NT2/D1 (cell line): ENCODE results near the gene HOXB2.

Source experiments
- SUZ12 ChIP-seq: IDR thresholded peaks from 2 replicates; pipeline ENCODE4 v1.6.1; 2011; ENCODE audit not compliant: insufficient read length, insufficient read depth; ENCODE audit errors: extremely low read depth
- ZNF274 ChIP-seq: IDR thresholded peaks from 2 replicates; pipeline ENCODE4 v1.6.1; 2011; ENCODE audit warnings: mild to moderate bottlenecking, low read depth, low read length

DNA sequence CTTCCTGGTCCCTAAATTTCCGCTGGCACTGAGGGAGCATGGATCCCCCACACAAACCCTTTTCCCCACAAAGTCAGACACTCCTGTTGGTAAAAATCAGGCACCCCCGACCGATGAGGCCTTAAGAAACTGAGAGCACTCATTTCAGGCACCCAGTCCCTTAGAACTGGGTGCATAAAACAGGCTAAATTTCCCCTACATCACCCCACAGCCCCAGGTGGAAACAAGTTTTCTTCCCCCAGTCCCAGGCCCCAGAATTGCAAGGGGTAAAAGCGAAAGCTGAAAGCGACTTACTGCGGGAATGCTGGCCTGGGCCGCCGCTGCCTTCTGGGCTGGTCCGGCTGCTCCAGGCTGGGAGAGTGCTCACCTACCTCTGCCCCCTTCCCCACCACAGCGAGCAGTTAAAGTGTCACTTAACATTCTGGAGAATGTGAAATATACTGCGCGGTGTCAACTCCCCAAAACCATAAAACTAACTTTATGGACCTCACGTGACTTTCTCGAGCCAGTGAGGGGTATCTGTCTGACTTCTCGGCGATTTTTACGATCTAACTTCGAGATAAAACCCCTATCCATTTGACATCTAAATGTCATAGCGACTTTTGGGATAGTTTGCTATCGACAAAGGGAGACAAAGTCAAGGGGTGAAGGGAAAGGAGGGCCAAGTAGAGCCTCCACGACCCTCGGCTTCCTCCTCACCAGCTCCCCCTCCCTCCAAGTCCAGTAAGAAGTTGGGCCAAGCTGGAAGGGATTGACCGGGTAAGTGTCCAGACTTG is 45.1 kb upstream of the HOXB2 start, which contains the start of gene HOXB3:
- TF ChIP-seq SUZ12 (no peak), ZNF274 (no peak)
